NCI-H345 treated with DMSO at 0.1 percent for 48 hours (cell line): Measurements from ENCODE around the gene NMNAT1.
A peak's percentile ranks its signal among the peaks of the same experiment; 100 is the strongest.
"Not testable (repeated sequence)": the region's sequence is repeated elsewhere in the genome, so short reads cannot be mapped to it uniquely, and the experiment has no call there.

Experiments used
- DNase-seq: peaks from one replicate; lab custom pipeline; 2025; ENCODE audit not compliant: unreplicated experiment; lab: John Stamatoyannopoulos, UW

The NMNAT1 gene

GRCh38 chr1:9917901-9918300 lies 25.4 kb upstream of the NMNAT1 start:
- no peak for DNase-seq

- DNase-seq, result no peak
These were observed 22.7 kb upstream of the NMNAT1 start for GRCh38 chr1:9920606-9921005.

- no peak for DNase-seq
These were observed 20.9 kb upstream of the NMNAT1 start for GRCh38 chr1:9922342-9922741.

DNA sequence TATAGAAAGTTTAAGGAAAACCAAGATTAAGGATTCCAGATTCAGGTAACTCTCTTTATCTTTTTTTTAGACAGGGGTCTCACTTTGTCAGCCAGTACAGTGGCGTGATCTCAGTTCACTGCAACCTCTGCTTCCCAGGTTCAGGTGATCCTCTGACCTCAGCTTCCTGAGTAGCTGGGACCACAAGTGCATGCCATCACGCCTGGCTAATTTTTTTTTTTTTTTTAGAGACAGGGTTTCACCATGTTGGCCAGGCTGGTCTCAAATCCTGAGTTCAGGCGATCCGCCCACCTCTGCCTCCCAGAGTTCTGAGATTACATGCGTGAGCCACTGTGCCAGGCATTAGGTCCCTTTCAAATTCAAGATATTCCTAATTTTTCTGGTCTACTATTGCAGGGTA lies 16.0 kb upstream of the NMNAT1 start:
- DNase-seq, result no peak

DNA sequence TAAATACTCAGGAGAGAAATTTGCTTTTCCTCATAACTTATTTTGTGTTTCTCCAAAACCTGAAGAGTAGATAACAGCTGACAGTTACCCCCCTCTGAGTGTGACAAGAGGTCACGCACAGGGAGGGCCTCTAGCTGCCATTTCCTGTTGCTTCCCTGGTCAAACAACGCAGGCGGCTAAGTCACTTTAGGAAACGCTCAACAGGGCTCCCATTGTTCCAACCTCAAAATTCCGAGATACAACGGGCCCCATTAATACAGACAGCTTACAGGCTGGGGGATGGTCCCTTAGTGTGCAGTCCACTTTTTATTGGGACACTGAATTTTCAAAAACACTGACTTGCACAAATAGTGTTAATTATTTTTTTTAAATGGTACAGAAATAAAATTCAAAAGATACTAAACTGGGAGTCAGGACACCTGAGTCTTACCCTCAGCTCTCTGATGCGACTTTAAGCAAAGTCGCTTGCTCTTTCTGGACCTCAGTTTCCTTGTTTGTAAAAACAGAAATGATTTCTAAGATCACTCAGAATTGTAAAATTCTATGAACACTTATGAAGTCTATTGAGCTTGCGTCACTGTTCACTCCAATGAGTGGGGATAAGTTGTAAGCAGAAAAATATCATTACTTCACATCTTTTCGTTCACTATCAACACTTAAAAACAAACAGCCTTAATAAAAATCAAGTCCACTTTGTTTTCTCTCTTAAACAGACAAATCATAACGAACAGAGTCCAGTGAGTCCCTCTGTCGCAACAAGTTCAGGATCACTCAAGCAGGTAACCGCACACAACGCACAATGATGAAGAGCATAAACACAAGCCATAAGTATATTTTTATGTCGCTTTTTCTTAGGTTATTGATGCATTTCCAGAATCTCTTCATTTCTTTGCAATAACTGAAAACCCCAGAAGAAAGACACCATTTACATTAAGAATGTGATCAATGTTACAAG lies 13.6 kb upstream of the NMNAT1 start:
- DNase-seq, result no peak

- DNase-seq, result peak; percentile 4
These were observed 806 bp upstream of the NMNAT1 start for GRCh38 chr1:9942399-9942938.

GRCh38 chr1:9946315-9946714 lies 3.0 kb downstream of the NMNAT1 start:
- DNase-seq, result no peak

DNA sequence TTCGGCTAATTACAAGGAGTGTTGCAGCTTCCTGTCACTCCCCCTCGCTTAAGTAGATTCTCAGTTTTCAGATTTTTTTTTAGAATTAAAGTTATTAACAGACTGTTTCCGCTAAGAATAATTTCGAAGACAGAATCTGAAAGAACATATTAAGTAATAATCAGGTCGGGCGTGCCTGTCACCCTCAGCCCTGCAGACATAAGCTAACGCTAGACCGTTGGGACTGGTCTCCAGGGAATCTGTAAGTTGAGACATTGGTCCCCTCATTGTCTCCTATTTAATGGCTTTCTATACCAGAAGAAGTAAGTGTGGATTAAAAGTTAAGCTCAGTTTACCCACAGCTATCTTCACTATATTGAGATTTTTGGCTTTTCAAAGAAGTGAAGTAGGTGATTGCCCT lies 14.5 kb downstream of the NMNAT1 start:
- no peak for DNase-seq

DNA sequence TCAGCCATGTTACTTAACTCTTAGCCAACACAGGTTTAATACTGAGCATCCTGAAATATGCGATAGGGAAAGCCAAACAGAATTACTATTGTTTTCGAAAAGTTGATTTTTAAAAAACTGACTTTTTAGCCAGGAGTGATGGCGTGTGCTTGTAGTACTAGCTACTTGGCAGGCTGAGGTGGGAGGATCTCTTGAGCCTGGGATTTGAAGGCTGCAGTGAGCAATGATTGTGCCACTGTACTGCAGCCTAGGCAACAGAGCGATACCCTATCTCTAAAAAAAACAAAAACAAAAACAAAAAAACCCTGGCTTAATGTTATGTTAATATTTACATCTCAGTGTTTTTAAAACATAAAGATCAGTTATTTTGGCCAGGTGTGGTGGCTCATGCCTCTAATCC lies 16.7 kb downstream of the NMNAT1 start:
- no peak for DNase-seq

- peak; percentile 48 for DNase-seq
These were observed 17.7 kb downstream of the NMNAT1 start for GRCh38 chr1:9960706-9961562.

GRCh38 chr1:9984253-9984652 lies 41.0 kb downstream of the NMNAT1 start:
- DNase-seq, result no peak

GRCh38 chr1:9985001-9985400 lies 41.7 kb downstream of the NMNAT1 start:
- no peak for DNase-seq

DNA sequence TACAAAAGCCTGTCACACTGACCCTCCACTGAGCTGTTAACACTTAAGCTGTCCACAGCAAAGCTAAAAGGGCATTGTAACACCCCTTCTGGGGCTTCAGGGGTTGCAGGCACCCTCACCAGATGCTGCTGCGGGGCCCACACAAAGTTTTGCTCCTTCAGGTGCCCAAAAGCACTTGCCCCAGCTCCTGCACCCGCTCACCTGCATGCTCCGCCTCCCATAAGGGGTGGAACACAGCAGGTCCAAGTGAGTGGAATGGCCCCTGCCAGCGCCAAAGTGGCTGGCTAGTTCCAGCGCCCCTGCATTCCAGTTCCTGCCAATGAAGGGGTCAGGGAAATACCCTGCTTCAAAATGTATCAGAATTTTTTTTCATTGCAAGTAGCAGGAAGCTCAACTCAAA lies 46.5 kb downstream of the NMNAT1 start:
- DNase-seq, result no peak

DNA sequence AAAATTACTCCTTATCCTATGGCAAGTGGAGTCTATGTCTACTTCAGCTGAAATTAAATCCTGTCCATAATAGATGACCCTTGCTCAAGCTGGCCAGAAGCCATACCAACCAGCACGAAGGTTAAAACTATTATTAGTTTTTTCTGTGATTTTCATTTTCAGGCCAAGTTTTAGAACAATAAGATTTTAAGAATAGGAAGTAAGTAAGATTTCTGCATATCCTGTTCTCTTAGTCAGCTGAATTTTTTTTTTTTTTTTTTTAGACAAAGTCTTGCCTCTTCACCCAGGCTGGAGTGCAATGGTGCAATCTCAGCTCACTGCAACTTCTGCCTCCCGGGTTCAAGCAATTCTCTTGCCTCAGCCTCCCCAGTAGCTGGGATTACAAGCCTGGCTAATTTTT lies 47.7 kb downstream of the NMNAT1 start:
- DNase-seq, result no peak

DNA sequence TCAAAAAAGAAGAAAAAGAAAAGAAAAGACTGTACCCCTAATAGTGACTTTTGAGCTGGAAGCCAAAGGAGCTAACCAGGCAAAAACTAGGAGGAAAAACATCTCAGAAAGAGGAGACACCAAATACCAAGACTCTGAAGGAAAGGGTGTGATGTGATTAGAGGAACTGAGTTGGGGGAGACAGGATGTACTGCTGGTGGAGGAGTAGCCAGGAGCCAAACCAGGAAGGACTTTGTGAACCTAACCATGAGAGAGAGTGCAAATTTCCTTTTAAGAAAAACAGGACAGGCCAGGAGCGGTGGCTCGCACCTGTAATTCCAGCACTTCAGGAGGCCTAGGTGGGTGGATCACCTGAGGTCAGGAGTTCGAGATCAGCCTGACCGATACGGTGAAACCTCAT lies 49.6 kb downstream of the NMNAT1 start:
- no peak for DNase-seq

- no peak for DNase-seq
These were observed 50.3 kb downstream of the NMNAT1 start for GRCh38 chr1:9993561-9994075.

GRCh38 chr1:9996624-9997582 lies 53.6 kb downstream of the NMNAT1 start, which contains the start of gene RBP7:
RBP7 (plus strand) TSS chr1:9997228; CDS start chr1:9997259, 31 bp downstream.
- no peak for DNase-seq

- no peak for DNase-seq
These were observed 57.9 kb downstream of the NMNAT1 start for GRCh38 chr1:10001016-10001665.

GRCh38 chr1:10005248-10005647 lies 62.0 kb downstream of the NMNAT1 start:
- DNase-seq, result not testable (repeated sequence)

GRCh38 chr1:10007169-10007568 lies 63.9 kb downstream of the NMNAT1 start:
- no peak for DNase-seq
